SK-N-SH (cell line): Measurements from ENCODE around the gene SLFN14.

ENCODE experiments used
- CHD2 ChIP-seq: fragments of 150-350 bp; IDR thresholded peaks from 2 replicates; pipeline ENCODE4 v1.6.1; 2018; ENCODE audit warnings: low read length; ENCODE audit not compliant: partially characterized antibody
- EP300 ChIP-seq, 2 experiments: IDR thresholded peaks; 2 replicates each; pipeline versions ENCODE4 v1.4.0 to v1.6.1; 2012; ENCODE audit warnings: borderline replicate concordance in 1 of 2, low read depth in 1 of 2, low read length in 1 of 2
- EZH2phosphoT487 ChIP-seq: fragments of 200-600 bp; sonication (generic); IDR thresholded peaks from 2 replicates; pipeline ENCODE4 v1.6.1; 2017; ENCODE audit warnings: low read depth, mixed run types, mild to moderate bottlenecking, antibody characterized with exemption, moderate library complexity, borderline replicate concordance
- POLR2AphosphoS5 ChIP-seq: IDR thresholded peaks from 2 replicates; pipeline ENCODE4 v1.6.1; 2012; ENCODE audit warnings: low read depth, low read length
- RXRA ChIP-seq: IDR thresholded peaks from 2 replicates; pipeline ENCODE4 v1.4.0; 2012; ENCODE audit warnings: low read depth, mild to moderate bottlenecking, borderline replicate concordance
- TAF1 ChIP-seq: IDR thresholded peaks from 2 replicates; pipeline ENCODE4 v1.6.1; 2012; ENCODE audit warnings: low read depth, mild to moderate bottlenecking, low read length, moderate library complexity, borderline replicate concordance
- TF ChIP-seq, protein P1 (sequence below): fragments of 200-600 bp; sonication (generic); IDR thresholded peaks from 2 replicates; pipeline ENCODE4 v1.6.1; 2017; ENCODE audit warnings: antibody characterized with exemption, mild to moderate bottlenecking, moderate library complexity
- TF ChIP-seq, protein P2 (sequence below): IDR thresholded peaks from 2 replicates; pipeline ENCODE4; 2012
- TF ChIP-seq, protein P3 (sequence below): fragments of 150-350 bp; IDR thresholded peaks from 2 replicates; pipeline ENCODE4 v1.6.1; 2016; ENCODE audit warnings: mild to moderate bottlenecking, low read depth, low read length

DNA sequence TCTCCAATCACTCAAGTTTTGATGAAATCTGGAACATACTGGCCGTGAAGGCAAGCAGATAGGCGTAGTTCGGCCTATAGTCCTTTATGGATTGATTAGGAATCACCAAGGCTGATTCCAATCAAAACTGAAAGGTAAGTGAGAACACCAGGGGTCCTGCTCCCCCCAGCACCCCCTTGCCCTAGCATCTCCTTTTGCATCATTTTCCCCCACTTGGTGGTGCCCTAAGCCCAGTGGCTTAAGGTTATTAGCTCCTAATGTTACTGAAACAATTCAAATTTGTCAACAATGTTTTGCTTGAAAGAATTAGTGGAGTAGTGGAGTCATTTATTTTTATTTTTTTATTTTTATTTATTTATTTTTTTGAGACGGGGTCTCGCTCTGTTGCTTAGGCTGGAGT is 4.9 kb downstream of the SLFN14 start:
- TF ChIP-seq RXRA (no peak), EZH2phosphoT487 (no peak), EP300 (IDR thresholded peaks at IDR 0.05; ENCODE audit: borderline replicate concordance in 1 of 2, low read depth in 1 of 2, low read length in 1 of 2) (no peak), TAF1 (no peak), POLR2AphosphoS5 (no peak), CHD2 (no peak)
- TF ChIP-seq, protein P1, sequence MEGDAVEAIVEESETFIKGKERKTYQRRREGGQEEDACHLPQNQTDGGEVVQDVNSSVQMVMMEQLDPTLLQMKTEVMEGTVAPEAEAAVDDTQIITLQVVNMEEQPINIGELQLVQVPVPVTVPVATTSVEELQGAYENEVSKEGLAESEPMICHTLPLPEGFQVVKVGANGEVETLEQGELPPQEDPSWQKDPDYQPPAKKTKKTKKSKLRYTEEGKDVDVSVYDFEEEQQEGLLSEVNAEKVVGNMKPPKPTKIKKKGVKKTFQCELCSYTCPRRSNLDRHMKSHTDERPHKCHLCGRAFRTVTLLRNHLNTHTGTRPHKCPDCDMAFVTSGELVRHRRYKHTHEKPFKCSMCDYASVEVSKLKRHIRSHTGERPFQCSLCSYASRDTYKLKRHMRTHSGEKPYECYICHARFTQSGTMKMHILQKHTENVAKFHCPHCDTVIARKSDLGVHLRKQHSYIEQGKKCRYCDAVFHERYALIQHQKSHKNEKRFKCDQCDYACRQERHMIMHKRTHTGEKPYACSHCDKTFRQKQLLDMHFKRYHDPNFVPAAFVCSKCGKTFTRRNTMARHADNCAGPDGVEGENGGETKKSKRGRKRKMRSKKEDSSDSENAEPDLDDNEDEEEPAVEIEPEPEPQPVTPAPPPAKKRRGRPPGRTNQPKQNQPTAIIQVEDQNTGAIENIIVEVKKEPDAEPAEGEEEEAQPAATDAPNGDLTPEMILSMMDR = peak; percentile 41
- TF ChIP-seq, protein P2, sequence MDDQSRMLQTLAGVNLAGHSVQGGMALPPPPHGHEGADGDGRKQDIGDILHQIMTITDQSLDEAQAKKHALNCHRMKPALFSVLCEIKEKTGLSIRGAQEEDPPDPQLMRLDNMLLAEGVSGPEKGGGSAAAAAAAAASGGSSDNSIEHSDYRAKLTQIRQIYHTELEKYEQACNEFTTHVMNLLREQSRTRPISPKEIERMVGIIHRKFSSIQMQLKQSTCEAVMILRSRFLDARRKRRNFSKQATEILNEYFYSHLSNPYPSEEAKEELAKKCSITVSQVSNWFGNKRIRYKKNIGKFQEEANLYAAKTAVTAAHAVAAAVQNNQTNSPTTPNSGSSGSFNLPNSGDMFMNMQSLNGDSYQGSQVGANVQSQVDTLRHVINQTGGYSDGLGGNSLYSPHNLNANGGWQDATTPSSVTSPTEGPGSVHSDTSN = no peak
- TF ChIP-seq, protein P3, sequence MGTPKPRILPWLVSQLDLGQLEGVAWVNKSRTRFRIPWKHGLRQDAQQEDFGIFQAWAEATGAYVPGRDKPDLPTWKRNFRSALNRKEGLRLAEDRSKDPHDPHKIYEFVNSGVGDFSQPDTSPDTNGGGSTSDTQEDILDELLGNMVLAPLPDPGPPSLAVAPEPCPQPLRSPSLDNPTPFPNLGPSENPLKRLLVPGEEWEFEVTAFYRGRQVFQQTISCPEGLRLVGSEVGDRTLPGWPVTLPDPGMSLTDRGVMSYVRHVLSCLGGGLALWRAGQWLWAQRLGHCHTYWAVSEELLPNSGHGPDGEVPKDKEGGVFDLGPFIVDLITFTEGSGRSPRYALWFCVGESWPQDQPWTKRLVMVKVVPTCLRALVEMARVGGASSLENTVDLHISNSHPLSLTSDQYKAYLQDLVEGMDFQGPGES = no peak
